ENCODE results near the gene HMOX1. TPM values are rescaled to one million over a fixed set of nuclear protein-coding genes. Genes with fewer than 3 reads are reported as not detected.

The HMOX1 gene
- total RNA-seq, 1 experiment from 2014 or later = 12.1 TPM

GRCh38 chr22:35363566-35364086, 17.3 kb upstream of the HMOX1 start:
- Mint-ChIP-seq H3K36me3 (no peaks in the 10 kb centered on the region), H3K27ac (no peak overlapping the region), H3K9me3 (no peaks in the 10 kb centered on the region), H3K4me3 (no peak overlapping the region), H3K27me3 (ENCODE audit: low read depth) (no peaks in the 10 kb centered on the region), H3K4me1 (peaks cover 3% of the 10 kb centered on the region; the same call in 1 of the 2 replicates)
- POLR2A ChIA-PET = no interaction called here
- CTCF ChIA-PET = no interaction called here
- ATAC-seq (no peak), DNase-seq (ENCODE audit: low spot score) (no peak)
- no peak for TF ChIP-seq ETV6 (CRISPR knock-in tag; IDR thresholded peaks at IDR 0.05)
- no peak for TF ChIP-seq ELF4 (CRISPR knock-in tag; IDR thresholded peaks at IDR 0.05; ENCODE audit: low read depth)
- no peak for TF ChIP-seq TCF7 (CRISPR knock-in tag; IDR thresholded peaks at IDR 0.05; ENCODE audit: low read depth)
- no peak for TF ChIP-seq GTF2I (CRISPR knock-in tag; conservative IDR thresholded peaks at IDR 0.05)
- TF ChIP-seq ZNF263 (CRISPR knock-in tag; IDR thresholded peaks at IDR 0.05; ENCODE audit: low read depth) = no peak
- TF ChIP-seq, protein P1, sequence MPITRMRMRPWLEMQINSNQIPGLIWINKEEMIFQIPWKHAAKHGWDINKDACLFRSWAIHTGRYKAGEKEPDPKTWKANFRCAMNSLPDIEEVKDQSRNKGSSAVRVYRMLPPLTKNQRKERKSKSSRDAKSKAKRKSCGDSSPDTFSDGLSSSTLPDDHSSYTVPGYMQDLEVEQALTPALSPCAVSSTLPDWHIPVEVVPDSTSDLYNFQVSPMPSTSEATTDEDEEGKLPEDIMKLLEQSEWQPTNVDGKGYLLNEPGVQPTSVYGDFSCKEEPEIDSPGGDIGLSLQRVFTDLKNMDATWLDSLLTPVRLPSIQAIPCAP (CRISPR knock-in tag; IDR thresholded peaks at IDR 0.05) = no peak
- TF ChIP-seq ZNF416 (CRISPR knock-in tag; IDR thresholded peaks at IDR 0.05) = no peak
- TF ChIP-seq, protein P2, sequence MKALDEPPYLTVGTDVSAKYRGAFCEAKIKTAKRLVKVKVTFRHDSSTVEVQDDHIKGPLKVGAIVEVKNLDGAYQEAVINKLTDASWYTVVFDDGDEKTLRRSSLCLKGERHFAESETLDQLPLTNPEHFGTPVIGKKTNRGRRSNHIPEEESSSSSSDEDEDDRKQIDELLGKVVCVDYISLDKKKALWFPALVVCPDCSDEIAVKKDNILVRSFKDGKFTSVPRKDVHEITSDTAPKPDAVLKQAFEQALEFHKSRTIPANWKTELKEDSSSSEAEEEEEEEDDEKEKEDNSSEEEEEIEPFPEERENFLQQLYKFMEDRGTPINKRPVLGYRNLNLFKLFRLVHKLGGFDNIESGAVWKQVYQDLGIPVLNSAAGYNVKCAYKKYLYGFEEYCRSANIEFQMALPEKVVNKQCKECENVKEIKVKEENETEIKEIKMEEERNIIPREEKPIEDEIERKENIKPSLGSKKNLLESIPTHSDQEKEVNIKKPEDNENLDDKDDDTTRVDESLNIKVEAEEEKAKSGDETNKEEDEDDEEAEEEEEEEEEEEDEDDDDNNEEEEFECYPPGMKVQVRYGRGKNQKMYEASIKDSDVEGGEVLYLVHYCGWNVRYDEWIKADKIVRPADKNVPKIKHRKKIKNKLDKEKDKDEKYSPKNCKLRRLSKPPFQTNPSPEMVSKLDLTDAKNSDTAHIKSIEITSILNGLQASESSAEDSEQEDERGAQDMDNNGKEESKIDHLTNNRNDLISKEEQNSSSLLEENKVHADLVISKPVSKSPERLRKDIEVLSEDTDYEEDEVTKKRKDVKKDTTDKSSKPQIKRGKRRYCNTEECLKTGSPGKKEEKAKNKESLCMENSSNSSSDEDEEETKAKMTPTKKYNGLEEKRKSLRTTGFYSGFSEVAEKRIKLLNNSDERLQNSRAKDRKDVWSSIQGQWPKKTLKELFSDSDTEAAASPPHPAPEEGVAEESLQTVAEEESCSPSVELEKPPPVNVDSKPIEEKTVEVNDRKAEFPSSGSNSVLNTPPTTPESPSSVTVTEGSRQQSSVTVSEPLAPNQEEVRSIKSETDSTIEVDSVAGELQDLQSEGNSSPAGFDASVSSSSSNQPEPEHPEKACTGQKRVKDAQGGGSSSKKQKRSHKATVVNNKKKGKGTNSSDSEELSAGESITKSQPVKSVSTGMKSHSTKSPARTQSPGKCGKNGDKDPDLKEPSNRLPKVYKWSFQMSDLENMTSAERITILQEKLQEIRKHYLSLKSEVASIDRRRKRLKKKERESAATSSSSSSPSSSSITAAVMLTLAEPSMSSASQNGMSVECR (CRISPR knock-in tag; IDR thresholded peaks at IDR 0.05; ENCODE audit: borderline replicate concordance) = no peak
- no peak for TF ChIP-seq E2F5 (CRISPR knock-in tag; IDR thresholded peaks at IDR 0.05)
- no peak for TF ChIP-seq FOXP4 (CRISPR knock-in tag; IDR thresholded peaks at IDR 0.05)
- no peak for TF ChIP-seq GABPB1 (CRISPR knock-in tag; IDR thresholded peaks at IDR 0.05)
- TF ChIP-seq TEAD4 (CRISPR knock-in tag; IDR thresholded peaks at IDR 0.05) = no peak
- TF ChIP-seq, protein P3, sequence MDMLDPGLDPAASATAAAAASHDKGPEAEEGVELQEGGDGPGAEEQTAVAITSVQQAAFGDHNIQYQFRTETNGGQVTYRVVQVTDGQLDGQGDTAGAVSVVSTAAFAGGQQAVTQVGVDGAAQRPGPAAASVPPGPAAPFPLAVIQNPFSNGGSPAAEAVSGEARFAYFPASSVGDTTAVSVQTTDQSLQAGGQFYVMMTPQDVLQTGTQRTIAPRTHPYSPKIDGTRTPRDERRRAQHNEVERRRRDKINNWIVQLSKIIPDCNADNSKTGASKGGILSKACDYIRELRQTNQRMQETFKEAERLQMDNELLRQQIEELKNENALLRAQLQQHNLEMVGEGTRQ (CRISPR knock-in tag; IDR thresholded peaks at IDR 0.05) = no peak
- TF ChIP-seq FOXP1 (CRISPR knock-in tag; IDR thresholded peaks at IDR 0.05; ENCODE audit: borderline replicate concordance) = no peak
- TF ChIP-seq CREB1 (CRISPR knock-in tag; IDR thresholded peaks at IDR 0.05) = no peak
- TF ChIP-seq, protein P4, sequence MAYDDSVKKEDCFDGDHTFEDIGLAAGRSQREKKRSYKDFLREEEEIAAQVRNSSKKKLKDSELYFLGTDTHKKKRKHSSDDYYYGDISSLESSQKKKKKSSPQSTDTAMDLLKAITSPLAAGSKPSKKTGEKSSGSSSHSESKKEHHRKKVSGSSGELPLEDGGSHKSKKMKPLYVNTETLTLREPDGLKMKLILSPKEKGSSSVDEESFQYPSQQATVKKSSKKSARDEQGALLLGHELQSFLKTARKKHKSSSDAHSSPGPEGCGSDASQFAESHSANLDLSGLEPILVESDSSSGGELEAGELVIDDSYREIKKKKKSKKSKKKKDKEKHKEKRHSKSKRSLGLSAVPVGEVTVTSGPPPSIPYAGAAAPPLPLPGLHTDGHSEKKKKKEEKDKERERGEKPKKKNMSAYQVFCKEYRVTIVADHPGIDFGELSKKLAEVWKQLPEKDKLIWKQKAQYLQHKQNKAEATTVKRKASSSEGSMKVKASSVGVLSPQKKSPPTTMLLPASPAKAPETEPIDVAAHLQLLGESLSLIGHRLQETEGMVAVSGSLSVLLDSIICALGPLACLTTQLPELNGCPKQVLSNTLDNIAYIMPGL (CRISPR knock-in tag; IDR thresholded peaks at IDR 0.05) = no peak
- no peak for TF ChIP-seq TP53 (CRISPR knock-in tag; IDR thresholded peaks at IDR 0.05)

Measured in WTC11 (cell line).